Mammary epithelial cell (primary cell): ENCODE measurements around the gene SORCS3.

ENCODE experiments used
- CTCF ChIP-seq, 2 donors: IDR thresholded peaks in 1 of 2; conservative IDR thresholded peaks in 1 of 2; 2 replicates each; pipeline ENCODE4 v1.5.1; 2011 to 2012; ENCODE audit warnings: inconsistent platforms in 2 of 2, low read length in 2 of 2, mild to moderate bottlenecking in 2 of 2, control low read depth in 1 of 2, low read depth in 1 of 2; ENCODE audit not compliant: insufficient read depth in 1 of 2; ENCODE audit errors: extremely low read depth in 1 of 2
- EZH2 ChIP-seq: IDR thresholded peaks from 2 replicates; pipeline ENCODE4 v1.6.1; 2012; ENCODE audit warnings: low read length, inconsistent platforms, borderline replicate concordance

- TF ChIP-seq CTCF (conservative IDR thresholded peaks at IDR 0.05 in 1 of 2, IDR thresholded peaks at IDR 0.05 in 1 of 2; ENCODE audit: extremely low read depth in 1 of 2, insufficient read depth in 1 of 2, low read depth in 1 of 2, low read length in 2 of 2) = no peak
- TF ChIP-seq EZH2 = no peak
Observed at GRCh38 chr10:105159268-105159667, 518.2 kb downstream of the SORCS3 start.
